H9 (cell line): Measurements from ENCODE around the gene CCIN. TPM values are rescaled to one million over a fixed set of nuclear protein-coding genes. Genes with fewer than 3 reads are reported as not detected.
A peak's percentile ranks its signal among the peaks of the same experiment; 100 is the strongest.

Source experiments
- DNase-seq: peaks from one replicate; pipeline ENCODE4 v3.0.0-alpha.2; 2017
- H2AFZ ChIP-seq: one replicate; pipeline ENCODE4 v1.6.1; 2013; ENCODE audit warnings: mild to moderate bottlenecking, low read length, control low read depth, moderate library complexity
- H2AK5ac ChIP-seq: 2 replicates; pipeline ENCODE4 v1.6.1; 2013; ENCODE audit warnings: low read length, control low read depth, mixed read lengths; ENCODE audit not compliant: insufficient read length
- H2BK120ac ChIP-seq: one replicate; pipeline ENCODE4 v1.6.1; 2013; ENCODE audit warnings: low read depth, mild to moderate bottlenecking, low read length, control low read depth, inconsistent platforms; ENCODE audit not compliant: poor library complexity, severe bottlenecking
- H2BK12ac ChIP-seq: 2 replicates; pipeline ENCODE4 v1.6.1; 2013; ENCODE audit warnings: low read length, control low read depth, mixed read lengths, low read depth; ENCODE audit not compliant: insufficient read length
- H2BK15ac ChIP-seq: 2 replicates; pipeline ENCODE4 v1.6.1; 2013; ENCODE audit warnings: low read depth, low read length, control low read depth
- H2BK20ac ChIP-seq: one replicate; pipeline ENCODE4 v1.6.1; 2013; ENCODE audit warnings: low read depth, mild to moderate bottlenecking, low read length, control low read depth, inconsistent platforms; ENCODE audit not compliant: poor library complexity, severe bottlenecking
- H2BK5ac ChIP-seq: 2 replicates; pipeline ENCODE4 v1.6.1; 2013; ENCODE audit warnings: low read length, control low read depth, mixed read lengths; ENCODE audit not compliant: insufficient read length
- H3K14ac ChIP-seq: 2 replicates; pipeline ENCODE4 v1.6.1; 2013; ENCODE audit warnings: low read length, control low read depth; ENCODE audit not compliant: insufficient read depth
- H3K18ac ChIP-seq: 2 replicates; pipeline ENCODE4 v1.6.1; 2013; ENCODE audit warnings: low read depth, mild to moderate bottlenecking, mixed read lengths, low read length, control low read depth; ENCODE audit not compliant: insufficient read length
- H3K23ac ChIP-seq: 2 replicates; pipeline ENCODE4 v1.6.1; 2013; ENCODE audit warnings: low read length, control low read depth, mixed read lengths, low read depth; ENCODE audit not compliant: insufficient read length
- H3K23me2 ChIP-seq: 2 replicates; pipeline ENCODE4 v1.6.1; 2013; ENCODE audit warnings: low read depth, mild to moderate bottlenecking, mixed read lengths, low read length, control low read depth; ENCODE audit not compliant: insufficient read length, poor library complexity, severe bottlenecking
- H3K27ac ChIP-seq: 2 replicates; pipeline ENCODE4 v1.5.1; 2013; ENCODE audit warnings: low read length, control low read depth, mixed read lengths, low read depth; ENCODE audit not compliant: insufficient read length
- H3K27me3 ChIP-seq: 2 replicates; pipeline ENCODE4 v1.6.1; 2013; ENCODE audit warnings: low read length, control low read depth, inconsistent platforms; ENCODE audit not compliant: insufficient read depth
- H3K4ac ChIP-seq: 2 replicates; pipeline ENCODE4 v1.6.1; 2013; ENCODE audit warnings: low read depth, mild to moderate bottlenecking, control low read depth, inconsistent platforms, low read length, moderate library complexity
- H3K4me1 ChIP-seq: 2 replicates; pipeline ENCODE4 v1.6.1; 2013; ENCODE audit warnings: low read length, control low read depth, inconsistent platforms; ENCODE audit not compliant: insufficient read depth
- H3K4me2 ChIP-seq: 2 replicates; pipeline ENCODE4 v1.6.1; 2013; ENCODE audit warnings: low read length, control low read depth, mixed read lengths; ENCODE audit not compliant: insufficient read length, insufficient read depth
- H3K56ac ChIP-seq: 2 replicates; pipeline ENCODE4 v1.6.1; 2013; ENCODE audit warnings: low read depth, mild to moderate bottlenecking, mixed read lengths, low read length, control low read depth; ENCODE audit not compliant: insufficient read length
- H3K79me1 ChIP-seq: 2 replicates; pipeline ENCODE4 v1.6.1; 2013; ENCODE audit warnings: low read depth, mild to moderate bottlenecking, moderate library complexity, low read length, control low read depth, inconsistent platforms; ENCODE audit not compliant: insufficient read depth, poor library complexity, severe bottlenecking
- H3K79me2 ChIP-seq: 2 replicates; pipeline ENCODE4 v1.6.1; 2013; ENCODE audit warnings: low read length, control low read depth, inconsistent platforms; ENCODE audit not compliant: insufficient read depth
- H3K9ac ChIP-seq: 2 replicates; pipeline ENCODE4 v1.6.1; 2013; ENCODE audit warnings: low read length, control low read depth, mixed read lengths; ENCODE audit not compliant: insufficient read length; ENCODE audit errors: extremely low read depth
- H3K9me3 ChIP-seq: one replicate; pipeline ENCODE4 v1.6.1; 2013; ENCODE audit warnings: low read depth, low read length, inconsistent platforms; ENCODE audit not compliant: control insufficient read depth
- H3T11ph ChIP-seq: one replicate; pipeline ENCODE4 v1.6.1; 2013; ENCODE audit warnings: mild to moderate bottlenecking, low read length, control low read depth, inconsistent platforms
- H4K20me1 ChIP-seq: one replicate; pipeline ENCODE4 v1.6.1; 2013; ENCODE audit not compliant: control insufficient read depth, insufficient read length, insufficient read depth
- H4K5ac ChIP-seq: 2 replicates; pipeline ENCODE4 v1.6.1; 2013; ENCODE audit warnings: low read depth, mild to moderate bottlenecking, mixed read lengths, low read length, control low read depth; ENCODE audit not compliant: insufficient read length
- H4K8ac ChIP-seq: replicated peaks from 2 replicates; pipeline ENCODE4 v1.6.1; 2013; ENCODE audit warnings: low read length, control low read depth, mixed read lengths, low read depth; ENCODE audit not compliant: insufficient read length
- H4K91ac ChIP-seq: 2 replicates; pipeline ENCODE4 v1.6.1; 2013; ENCODE audit warnings: low read depth, mild to moderate bottlenecking, moderate library complexity, mixed read lengths, low read length, control low read depth; ENCODE audit not compliant: insufficient read length
- H3K27ac Mint-ChIP-seq, 3 experiments: 2 replicates in 2 of 3; 3 replicates in 1 of 3; pipeline ENCODE4 v1.8.0; 2020 to 2021; ENCODE audit warnings: mixed read lengths in 3 of 3, mild to moderate bottlenecking in 1 of 3, moderate library complexity in 1 of 3
- H3K27me3 Mint-ChIP-seq: 2 replicates; pipeline ENCODE4 v1.8.0; 2021; ENCODE audit warnings: low read depth, mild to moderate bottlenecking, moderate library complexity, mixed read lengths
- H3K36me3 Mint-ChIP-seq, 3 experiments: 2 replicates in 2 of 3; 3 replicates in 1 of 3; pipeline ENCODE4 v1.8.0; 2020 to 2021; ENCODE audit warnings: low read depth in 3 of 3, mixed read lengths in 3 of 3; ENCODE audit not compliant: insufficient read depth in 1 of 3
- H3K4me1 Mint-ChIP-seq, 2 experiments: 2 replicates each; pipeline ENCODE4 v1.8.0; 2020; ENCODE audit warnings: mixed read lengths in 2 of 2
- H3K4me3 Mint-ChIP-seq, 2 experiments: 2 replicates in 1 of 2; 3 replicates in 1 of 2; pipeline ENCODE4 v1.8.0; 2020 to 2021; ENCODE audit warnings: mild to moderate bottlenecking in 2 of 2, mixed read lengths in 2 of 2, moderate library complexity in 1 of 2
- H3K9me3 Mint-ChIP-seq, 2 experiments: 2 replicates in 1 of 2; 3 replicates in 1 of 2; pipeline ENCODE4 v1.8.0; 2020; ENCODE audit warnings: mild to moderate bottlenecking in 2 of 2, mixed read lengths in 2 of 2, moderate library complexity in 1 of 2
- CTCF ChIP-seq: fragments of 200-600 bp; sonication (generic); conservative IDR thresholded peaks from 3 replicates; pipeline ENCODE4 v1.8.0; 2021; ENCODE audit warnings: antibody characterized with exemption, mild to moderate bottlenecking
- WGBS: extraction: QIAGEN DNeasy Blood & Tissue Kit; methylation state at CpG from one replicate; pipeline ENCODE4 v1.1.7; 2013; ENCODE audit warnings: missing lambda C conversion rate, low lambda C conversion rate, mixed read lengths; ENCODE audit not compliant: insufficient read length; ENCODE audit errors: extremely low coverage; 5-methylcytosine and 5-hydroxymethylcytosine counted together
- total RNA-seq: library from RNA; stranded (reverse); gene quantifications from 2 replicates; pipeline ENCODE4 v1.2.1, GENCODE V29; 2021

Gene CCIN
- total RNA-seq, 1 experiment from 2014 or later, result not detected

GRCh38 chr9:36154331-36154952 is 14.7 kb upstream of the CCIN start:
- H3K27me3 ChIP-seq, result no peaks in the 10 kb centered on the region
- no peaks in the 10 kb centered on the region for H3K23me2 ChIP-seq
- DNase-seq, result no peak
- no peak overlapping the region for H3K9ac ChIP-seq
- no peak overlapping the region for H4K91ac ChIP-seq
- no peak overlapping the region for H3K27ac ChIP-seq
- H3K4ac ChIP-seq, result no peak overlapping the region
- H3K18ac ChIP-seq, result no peak overlapping the region
- no peak overlapping the region for H3K23ac ChIP-seq
- TF ChIP-seq CTCF, result no peak
- peaks cover 16 to 22% of the 10 kb centered on the region in 2 experiments for H3K9me3 Mint-ChIP-seq
- no peak overlapping the region for H3K4me2 ChIP-seq
- H4K20me1 ChIP-seq, result no peaks in the 10 kb centered on the region
- no peaks in the 10 kb centered on the region for H3K9me3 ChIP-seq
- H3K14ac ChIP-seq, result no peak overlapping the region; the same call in 1 of the 2 replicates
- H4K5ac ChIP-seq, result no peak overlapping the region
- H3K36me3 Mint-ChIP-seq, result peaks cover 6 to 19% (median 7%) of the 10 kb centered on the region in 3 experiments; a peak in 5 of 7 replicates
- H3K4me1 Mint-ChIP-seq, result 0 out of 4 replicates have a peak, but pooled peaks cover 0 to 3% of the 10 kb centered on the region in 2 experiments
- no peaks in the 10 kb centered on the region for H3K79me1 ChIP-seq
- peaks cover 3% of the 10 kb centered on the region; the same call in 1 of the 2 replicates for H3K4me1 ChIP-seq
- peak overlapping the region in 1 of 3 experiments; percentile 59; a peak in 1 of 7 replicates for H3K27ac Mint-ChIP-seq
- WGBS, result no CpG with 5 or more reads among the region's 11 CpGs
- peaks cover 3% of the 10 kb centered on the region for H3K27me3 Mint-ChIP-seq
- H3K4me3 Mint-ChIP-seq, result no peak overlapping the region
- H4K8ac ChIP-seq, result no peak overlapping the region
- H2BK15ac ChIP-seq, result no peak overlapping the region
- H3K79me2 ChIP-seq, result no peaks in the 10 kb centered on the region
- no peak overlapping the region for H2AFZ ChIP-seq
- H3K56ac ChIP-seq, result no peak overlapping the region
- no peak overlapping the region for H2BK5ac ChIP-seq
- no peak overlapping the region for H2BK12ac ChIP-seq
- no peak overlapping the region for H3T11ph ChIP-seq
- H2BK120ac ChIP-seq, result no peak overlapping the region
- H2AK5ac ChIP-seq, result no peak overlapping the region
- no peak overlapping the region for H2BK20ac ChIP-seq
